GM19467 (cell line): ENCODE results near the gene BORCS8.
"Not testable (repeated sequence)": the region's sequence is repeated elsewhere in the genome, so short reads cannot be mapped to it uniquely, and the experiment has no call there.

Experiments used
- ATAC-seq: cut with Tn5 transposase; IDR thresholded peaks from one replicate; pipeline ENCODE4 v1.9.1; 2021; ENCODE audit warnings: mild to moderate bottlenecking, moderate library complexity; ENCODE audit not compliant: unreplicated experiment

BORCS8 gene

DNA sequence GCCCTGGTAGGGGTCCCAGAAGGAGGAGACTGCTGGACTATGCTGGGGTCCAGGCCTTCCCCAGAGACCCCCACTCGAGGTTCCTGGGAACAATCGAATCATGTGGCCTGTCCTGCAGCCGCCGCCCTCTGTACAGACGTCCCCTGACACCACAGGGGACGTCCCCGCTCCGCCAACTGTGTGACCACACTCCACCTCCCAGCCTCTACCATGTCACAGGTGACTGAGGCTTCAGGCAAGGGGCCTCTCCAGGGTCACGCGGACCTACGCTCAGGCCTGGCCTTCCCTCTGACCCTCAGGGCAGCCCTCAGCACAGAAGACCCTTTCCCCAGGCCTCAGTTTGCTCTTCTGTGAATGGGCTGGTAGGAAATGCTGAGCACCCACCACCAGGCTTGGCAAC is 40.5 kb downstream of the BORCS8 start:
- ATAC-seq, result no peak

DNA sequence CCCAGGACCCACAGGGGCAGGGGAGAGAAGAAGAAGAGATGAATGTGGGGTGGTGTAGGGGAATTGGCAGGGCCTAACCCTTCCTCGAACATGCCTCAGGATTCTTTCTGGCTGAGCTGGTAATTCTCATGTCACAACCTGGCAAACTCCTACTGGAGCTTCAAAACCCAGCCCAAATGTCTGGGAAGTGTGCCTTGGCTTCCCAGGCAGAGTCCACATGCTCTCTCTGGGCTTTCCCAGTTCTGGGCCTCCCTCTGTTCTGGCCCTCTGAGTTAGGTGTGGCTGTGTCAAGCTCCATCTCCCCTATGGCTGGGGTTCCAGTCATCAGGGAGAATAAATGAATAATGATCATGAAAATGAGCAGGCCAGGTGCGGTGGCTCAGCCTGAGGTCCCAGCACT is 42.5 kb downstream of the BORCS8 start:
- no peak for ATAC-seq

DNA sequence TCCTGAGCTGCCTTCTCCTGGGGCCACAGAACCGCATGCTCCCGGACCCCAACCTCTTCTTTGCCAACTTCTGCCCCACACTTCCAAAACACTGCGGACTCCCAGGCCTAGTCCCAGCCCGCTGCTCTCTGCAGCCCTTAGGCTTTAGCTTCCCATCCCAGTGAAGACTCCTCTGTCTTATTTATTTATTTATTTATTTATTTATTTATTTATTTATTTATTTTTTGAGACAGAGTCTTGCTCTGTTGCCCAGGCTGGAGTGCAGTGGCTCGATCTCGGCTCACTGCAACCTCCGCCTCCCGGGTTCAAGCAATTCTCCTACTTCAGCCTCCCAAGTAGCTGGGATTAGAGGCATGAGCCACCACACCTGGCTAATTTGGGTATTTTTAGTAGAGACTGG is 43.4 kb downstream of the BORCS8 start:
- ATAC-seq, result not testable (repeated sequence)

DNA sequence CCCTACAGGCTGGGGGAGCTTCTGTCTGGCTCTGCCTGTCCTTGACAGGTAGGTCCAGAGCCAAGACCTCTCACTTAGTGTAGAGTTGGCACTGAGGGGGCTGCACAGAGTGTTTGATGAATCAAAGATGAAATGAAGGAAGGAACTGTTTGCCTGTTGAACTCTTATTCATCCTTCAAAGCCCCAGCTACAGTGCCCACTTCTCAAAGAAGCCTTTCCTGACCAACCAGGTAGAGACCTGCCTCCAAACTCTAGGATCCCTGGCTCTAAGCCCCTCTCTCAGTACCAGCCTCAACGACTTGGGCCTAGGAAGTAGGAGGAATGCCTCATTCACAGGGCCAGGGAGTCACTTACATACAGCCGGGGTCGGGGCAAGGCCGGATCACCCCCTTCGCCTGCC is 44.6 kb downstream of the BORCS8 start:
- ATAC-seq, result no peak

DNA sequence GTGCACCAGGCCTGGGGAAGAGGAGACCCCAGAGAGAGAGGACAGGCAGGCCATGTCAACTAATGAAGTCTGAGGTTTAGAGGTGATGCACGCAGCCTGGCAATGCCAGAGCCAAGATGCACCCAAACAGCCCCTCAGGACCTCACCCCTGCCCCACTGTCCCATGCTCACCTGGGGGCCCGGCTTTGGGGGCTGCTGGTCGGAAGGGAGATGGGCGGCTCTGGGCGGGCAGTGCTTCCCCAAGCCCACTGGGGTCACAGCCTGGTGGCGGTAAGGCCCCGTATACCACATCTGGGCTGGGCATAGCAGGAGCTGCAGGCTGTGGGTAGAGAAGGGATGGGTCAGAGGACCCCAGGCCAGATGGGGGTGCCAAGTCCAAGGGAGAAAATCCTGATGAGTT is 45.1 kb downstream of the BORCS8 start:
- no peak for ATAC-seq

DNA sequence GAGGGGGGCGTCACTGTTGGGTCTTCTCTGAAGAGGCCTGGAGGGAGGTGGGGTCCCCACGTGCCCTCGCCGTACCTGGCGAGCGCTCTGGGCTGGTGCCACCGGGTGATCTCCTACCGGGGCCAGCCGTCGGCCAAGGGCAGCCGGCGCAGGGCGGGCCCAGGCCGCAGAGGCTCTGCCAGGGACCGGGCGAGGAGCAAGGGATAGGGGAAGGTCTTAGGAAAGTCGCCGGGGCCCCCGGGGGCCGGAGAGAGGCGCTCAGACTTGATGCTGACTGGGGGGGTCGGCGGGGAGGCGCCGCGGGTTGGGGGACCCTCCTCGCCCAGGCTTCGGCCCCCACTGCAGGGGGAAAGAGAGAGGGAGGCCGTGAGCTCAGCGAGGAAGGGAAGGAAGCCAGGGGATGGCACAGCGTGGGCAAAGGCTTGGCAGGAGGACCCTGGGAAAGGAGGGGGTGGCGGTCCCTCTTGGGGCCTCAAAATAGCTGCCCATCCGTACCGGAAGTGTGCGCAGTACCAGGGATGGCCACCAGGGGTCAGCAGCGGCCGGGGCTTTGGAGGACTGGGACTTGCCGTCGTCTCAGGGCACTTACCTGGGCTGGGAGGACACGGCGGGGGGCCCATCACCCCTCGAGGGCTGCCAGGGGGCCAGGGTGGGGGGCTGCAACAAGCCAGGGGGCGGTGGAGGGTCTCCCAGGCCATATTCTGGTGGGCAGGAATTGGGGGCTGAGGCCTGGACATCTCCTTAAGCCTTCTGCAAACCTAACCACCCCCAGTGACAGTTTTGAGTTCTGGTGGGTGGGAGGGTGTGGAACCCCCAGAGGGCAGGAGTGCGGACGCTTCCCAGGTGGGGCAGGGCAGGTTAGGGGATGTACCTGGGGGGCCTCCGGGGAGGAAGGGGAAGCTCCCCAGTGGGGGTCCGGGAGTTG is 46.0 kb downstream of the BORCS8 start:
- no peak for ATAC-seq

DNA sequence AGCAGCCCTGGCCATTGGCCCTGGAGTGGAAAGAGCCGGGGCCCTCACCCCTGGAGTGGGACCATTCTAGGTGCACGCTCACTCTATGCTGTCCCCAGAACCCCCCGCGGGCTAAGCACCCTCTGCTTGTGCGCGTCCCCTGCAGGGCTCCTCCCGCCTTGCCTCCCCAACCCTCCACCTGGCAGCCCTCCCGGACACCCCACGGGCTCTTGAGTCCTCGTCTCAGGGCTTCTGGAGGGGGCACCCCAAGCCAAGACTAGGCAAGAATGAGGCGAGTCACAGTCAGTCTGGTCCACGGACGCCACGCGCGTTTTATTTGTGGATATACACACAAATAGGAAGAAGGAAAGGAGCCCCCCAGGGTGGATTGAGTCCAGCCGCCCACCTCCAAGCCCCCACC is 46.7 kb downstream of the BORCS8 start:
- no peak for ATAC-seq

DNA sequence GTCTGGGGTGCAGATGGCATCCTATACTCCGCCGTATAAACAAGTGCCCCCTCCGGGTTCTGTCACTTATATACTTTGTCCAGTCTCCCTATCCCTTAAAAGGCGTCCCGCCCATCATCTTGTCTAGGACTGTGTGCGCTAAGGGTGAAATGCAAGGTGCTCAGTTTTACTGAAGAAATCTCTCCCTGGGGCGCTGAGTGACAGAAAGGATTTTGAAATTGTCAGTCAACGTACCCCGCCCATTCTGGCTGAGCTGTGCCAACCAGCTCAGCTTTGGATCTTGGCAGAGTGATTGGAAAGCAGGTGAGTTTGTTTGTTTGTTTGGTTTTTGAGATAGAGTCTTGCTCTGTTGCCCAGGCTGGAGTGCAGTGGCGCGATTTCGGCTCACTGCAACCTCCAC is 49.6 kb downstream of the BORCS8 start:
- ATAC-seq, result no peak

DNA sequence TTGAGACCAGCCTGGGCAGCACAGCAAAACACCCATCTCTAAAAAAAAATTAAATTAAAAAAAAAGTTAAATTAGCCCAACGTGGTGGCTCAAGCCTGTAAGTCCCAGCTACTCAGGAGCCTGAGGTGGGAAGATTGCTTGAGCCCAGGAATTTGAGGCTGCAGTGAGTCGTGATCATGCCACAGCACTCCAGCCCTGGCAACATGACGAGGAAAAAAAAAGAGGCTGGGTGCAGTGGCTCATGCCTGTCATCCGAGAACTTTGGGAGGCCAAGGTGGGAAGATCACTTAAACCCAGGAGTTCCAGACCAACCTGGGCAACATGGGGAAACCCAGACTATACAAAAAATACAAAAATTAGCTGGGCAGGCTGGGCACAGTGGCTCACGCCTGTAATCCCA is 51.5 kb downstream of the BORCS8 start:
- ATAC-seq, result no peak

DNA sequence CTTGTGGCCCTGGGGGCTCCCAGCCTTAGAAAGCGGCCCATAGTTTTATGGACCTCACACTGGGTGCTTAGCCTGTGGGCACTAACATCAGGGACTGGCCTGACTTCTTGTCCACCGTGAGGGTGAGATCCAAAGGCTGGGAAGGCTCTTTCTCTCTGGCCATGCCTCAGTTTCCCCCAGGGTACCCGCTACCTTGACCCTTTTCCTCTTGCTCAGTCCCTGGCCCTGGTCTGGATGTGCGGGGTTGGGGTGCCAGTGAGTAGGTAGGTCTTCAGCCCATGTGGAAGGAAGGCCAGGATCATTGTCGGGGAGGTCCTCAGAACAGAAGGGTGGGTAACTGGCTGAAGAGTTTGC is 52.1 kb downstream of the BORCS8 start:
- no peak for ATAC-seq

DNA sequence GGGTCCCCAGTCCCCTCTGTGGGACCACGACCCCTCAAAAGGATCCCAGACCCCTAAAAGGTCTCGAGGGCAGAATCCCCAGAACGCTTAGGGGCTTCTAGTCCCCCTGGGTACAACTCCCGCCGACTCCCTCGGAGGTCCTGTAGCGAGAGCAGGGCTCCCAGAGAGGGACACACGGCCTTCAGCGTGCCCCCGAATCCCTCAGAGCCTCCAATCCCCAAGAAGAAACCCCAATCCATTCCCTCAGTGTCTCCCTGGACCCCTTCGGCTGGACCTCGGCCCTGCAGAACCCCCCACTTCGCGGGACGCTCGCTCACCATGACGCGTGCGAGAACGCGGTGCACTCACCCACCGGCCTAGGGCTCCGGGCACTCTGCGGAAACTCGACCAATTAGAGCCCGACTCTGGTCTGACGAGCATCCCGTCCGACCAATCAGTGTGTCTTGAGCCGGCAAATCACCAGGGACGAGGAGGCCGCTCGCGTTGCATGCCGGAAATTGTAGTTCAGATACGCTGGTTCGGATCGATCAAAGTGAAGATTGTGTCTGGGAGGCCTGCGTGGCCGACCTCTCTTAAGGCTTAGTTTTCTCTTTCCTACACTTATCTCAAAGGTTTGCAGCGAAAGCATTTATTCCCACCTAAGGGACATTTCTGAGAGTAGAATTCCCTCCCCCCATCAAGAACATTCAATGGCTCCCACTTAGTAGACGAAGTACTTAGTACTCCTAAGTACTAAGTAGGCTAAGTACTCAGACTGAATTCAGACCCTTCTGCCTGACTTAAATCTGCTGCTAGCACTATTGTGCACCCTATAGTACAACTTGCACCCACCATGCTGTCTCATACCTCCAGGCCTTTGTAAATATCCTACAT is 53.6 kb downstream of the BORCS8 start, which contains the start of gene TMEM161A:
TMEM161A (minus strand) TSS at position 370 of the 873 bp plus-strand sequence; CDS start at position 320, 50 bp downstream.
- ATAC-seq, result peak; percentile 98

DNA sequence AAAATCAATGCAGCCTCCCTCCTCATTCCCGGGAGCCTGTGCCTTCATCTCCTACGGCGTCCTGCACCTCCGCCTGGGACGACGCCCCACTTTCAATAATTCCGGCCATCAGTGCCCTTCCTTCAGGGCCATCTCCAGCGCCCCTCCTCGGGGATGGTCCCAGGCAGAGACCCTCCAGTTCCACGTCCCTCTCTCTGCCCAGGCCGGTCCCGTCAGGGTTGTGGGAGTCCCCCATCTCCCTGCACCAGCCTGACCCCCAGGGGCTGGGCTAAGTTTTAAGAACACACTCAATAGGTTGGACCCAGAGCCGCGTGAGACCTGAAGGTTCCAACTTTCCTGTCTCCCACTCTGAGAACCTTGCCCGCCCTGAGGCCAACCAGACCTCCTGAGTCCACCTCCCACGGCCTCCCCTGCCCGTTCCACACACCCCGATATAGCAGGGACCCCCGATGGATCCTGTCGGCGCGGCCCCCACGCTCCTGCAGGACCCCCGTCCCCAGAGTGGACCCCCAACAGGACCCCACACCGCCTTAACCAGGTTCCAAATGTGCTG is 54.3 kb downstream of the BORCS8 start:
- ATAC-seq, result no peak

DNA sequence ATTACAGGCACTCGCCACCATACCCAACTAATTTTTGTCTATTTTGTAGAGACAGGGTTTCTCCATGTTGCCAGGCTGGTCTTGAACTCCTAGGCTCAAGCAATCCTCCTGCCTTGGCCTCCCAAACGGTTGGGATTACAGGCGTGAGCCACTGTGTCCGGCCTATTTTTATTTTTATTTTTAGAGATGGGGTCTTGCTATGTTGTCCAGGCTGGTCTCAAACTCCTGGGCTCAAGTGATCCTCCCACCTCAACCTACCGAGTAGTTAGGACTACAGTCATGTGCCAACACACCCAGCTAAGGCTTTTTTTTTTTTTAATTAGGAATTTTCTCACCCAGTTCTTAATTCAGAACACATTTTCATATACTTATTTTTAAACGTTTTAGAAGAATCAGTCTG is 56.2 kb downstream of the BORCS8 start:
- not testable (repeated sequence) for ATAC-seq

DNA sequence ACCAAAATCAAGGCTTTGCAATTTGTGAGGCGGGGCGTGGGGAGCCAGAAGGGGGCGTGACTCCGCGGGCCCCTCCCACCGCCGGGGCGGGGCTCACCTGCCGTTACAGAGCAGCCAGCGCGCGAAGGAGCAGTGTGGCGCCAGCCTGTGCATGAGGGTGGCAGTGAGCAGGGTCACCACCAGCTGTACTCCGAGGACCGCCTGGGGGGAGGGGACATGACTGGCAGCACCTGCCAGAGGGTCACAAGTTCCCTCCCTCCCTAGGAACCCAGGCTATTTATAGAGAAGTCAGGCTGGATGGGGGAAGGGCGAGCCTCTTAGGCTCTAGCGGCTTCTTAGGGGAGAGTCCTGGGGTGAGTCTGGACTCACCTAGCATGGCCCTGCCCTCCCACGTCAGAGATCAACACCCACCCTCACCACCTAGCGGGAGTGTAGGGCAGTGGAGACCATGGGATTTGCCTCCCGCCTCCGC is 57.2 kb downstream of the BORCS8 start:
- no peak for ATAC-seq

DNA sequence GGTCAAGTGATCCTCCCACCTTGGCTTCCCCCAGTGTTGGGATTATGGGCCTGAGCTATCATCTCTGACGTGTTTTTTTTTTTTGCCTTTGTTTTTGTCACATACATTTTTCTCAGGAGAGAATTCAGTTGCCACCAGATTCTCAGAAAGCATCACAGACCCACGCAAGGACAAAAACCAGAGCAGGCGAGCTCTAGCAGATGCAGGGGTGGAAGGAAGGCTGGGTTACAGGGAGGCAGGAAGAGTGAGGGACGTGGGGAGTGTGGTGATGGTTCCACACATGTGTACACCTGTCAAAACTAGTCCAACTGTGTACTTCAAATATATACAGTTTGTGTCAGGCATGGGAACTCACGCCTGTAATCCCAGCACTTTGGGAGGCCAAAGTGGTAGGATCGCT is 58.0 kb downstream of the BORCS8 start:
- no peak for ATAC-seq

DNA sequence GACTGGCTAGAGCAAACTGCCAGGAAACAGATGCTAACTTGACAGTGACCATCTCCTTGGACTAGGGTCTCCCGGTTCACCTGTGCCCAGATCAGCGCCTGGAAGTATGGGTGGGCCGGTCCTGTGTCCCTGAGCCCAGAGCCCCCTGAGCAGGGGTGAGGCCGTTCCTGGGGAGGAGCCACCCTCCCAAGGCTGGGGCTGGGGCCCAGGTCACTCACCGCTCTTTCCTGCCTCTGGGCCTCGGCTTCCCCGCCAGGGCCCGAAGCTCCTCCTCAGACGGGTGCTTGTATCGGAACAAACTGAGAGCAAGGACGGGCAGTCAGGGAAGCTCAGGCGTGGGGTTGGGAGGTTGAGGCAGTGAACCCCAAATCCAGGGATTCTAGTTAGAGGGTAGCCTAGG is 59.0 kb downstream of the BORCS8 start:
- no peak for ATAC-seq

DNA sequence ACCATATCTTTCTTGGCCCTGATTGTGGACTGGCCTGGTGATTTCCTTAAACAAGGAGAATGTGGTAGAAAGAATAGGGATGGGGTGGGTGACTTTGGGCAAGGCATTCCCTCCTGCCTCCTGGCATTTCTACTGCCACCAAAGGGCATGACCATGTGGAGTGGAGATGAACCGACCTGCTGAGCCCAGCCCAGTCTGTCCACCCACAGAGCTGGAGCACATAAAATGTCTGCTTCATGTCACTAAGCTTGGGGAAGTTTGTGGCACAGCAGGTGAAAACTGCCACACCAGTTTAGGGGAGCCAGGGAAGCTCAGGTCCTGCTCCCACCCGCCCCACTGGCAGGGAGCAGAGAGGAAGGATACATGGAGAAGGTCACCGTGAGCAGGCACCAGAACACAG is 60.0 kb downstream of the BORCS8 start:
- no peak for ATAC-seq
